K562 (cell line): ENCODE results near the gene SKAP2. TPM values are rescaled to one million over a fixed set of nuclear protein-coding genes. Genes with fewer than 3 reads are reported as not detected.

Experiments
- ATAC-seq: fragments of 200-7000 bp; cut with Tn5 transposase; 3 replicates; pipeline ENCODE4 v1.9.1; 2020; ENCODE audit warnings: moderate library complexity
- BruUV-seq: library from RNA; stranded (reverse); fragments of 400-500 nt; replicated peaks from 2 replicates; lab custom pipeline; 2021; lab: Mats Ljungman, UMichigan
- CTCF ChIA-PET: fragments of 300-600 bp; formaldehyde crosslinking; extraction: SDS; loops from one replicate; lab custom pipeline; 2021; ENCODE audit warnings: low intra/inter-chr PET ratio; lab: Yijun Ruan, JAX
- POLR2A ChIA-PET: fragments of 300-600, 350-650 bp; sonication (Branson Sonifier 250); formaldehyde crosslinking; extraction: SDS; loops from one replicate; lab custom pipeline; 2021; ENCODE audit warnings: antibody characterized with exemption, inconsistent platforms; lab: Yijun Ruan, JAX
- DNase-seq, 4 experiments: peaks; one replicate each; pipeline versions ENCODE4 v3.0.0 to v3.0.0-alpha.2; 2011 to 2018; ENCODE audit warnings: low spot score in 3 of 4, mixed read lengths in 3 of 4; ENCODE audit errors: extremely low read depth in 1 of 4
- FAIRE-seq: peaks from 2 replicates; lab custom pipeline; 2011; peaks lifted over from hg19 to GRCh38; lab: Jason Lieb, UNC
- H2AFZ ChIP-seq: 2 replicates; pipeline ENCODE4 v1.6.0; 2011; ENCODE audit warnings: low read depth, low read length, control low read depth, inconsistent platforms
- H3K27ac ChIP-seq: fragments of 200-600 bp; 3 replicates; pipeline ENCODE4 v1.8.0; 2011; ENCODE audit warnings: low read depth, mild to moderate bottlenecking, control low read depth, inconsistent platforms, low read length, moderate library complexity, mixed read lengths; ENCODE audit errors: extremely low read depth
- H3K27me3 ChIP-seq, 2 experiments: fragments of 300-600 bp in 1 of 2; 2 replicates in 1 of 2; 3 replicates in 1 of 2; pipeline versions ENCODE4 v1.6.0 to v1.8.0; 2011; ENCODE audit warnings: inconsistent platforms in 2 of 2, low read length in 2 of 2, mild to moderate bottlenecking in 1 of 2, mixed read lengths in 1 of 2, moderate library complexity in 1 of 2; ENCODE audit not compliant: control insufficient read depth in 2 of 2, insufficient read depth in 2 of 2
- H3K36me3 ChIP-seq: fragments of 300-600 bp; 3 replicates; pipeline ENCODE4 v1.8.0; 2011; ENCODE audit warnings: mild to moderate bottlenecking, low read length, inconsistent platforms; ENCODE audit not compliant: control insufficient read depth, insufficient read depth
- H3K4me1 ChIP-seq, 2 experiments: fragments of 200-600 bp in 1 of 2; replicated peaks in 1 of 2; 2 replicates in 1 of 2; 3 replicates in 1 of 2; pipeline versions ENCODE4 v1.5.1 to v1.8.0; 2011; ENCODE audit warnings: inconsistent platforms in 2 of 2, low read length in 2 of 2, mild to moderate bottlenecking in 1 of 2, mixed read lengths in 1 of 2, moderate library complexity in 1 of 2; ENCODE audit not compliant: control insufficient read depth in 2 of 2, insufficient read depth in 2 of 2
- H3K4me2 ChIP-seq: 2 replicates; pipeline ENCODE4 v1.6.1; 2011; ENCODE audit warnings: low read length, control low read depth, inconsistent platforms, mixed read lengths; ENCODE audit not compliant: insufficient read depth
- H3K4me3 ChIP-seq: fragments of 200-600 bp; sonication (generic), shearing (Covaris generic); 2 replicates; pipeline ENCODE4 v1.5.1; 2016; ENCODE audit warnings: control low read depth, inconsistent platforms
- H3K79me2 ChIP-seq: fragments of 200-600 bp; 3 replicates; pipeline ENCODE4 v1.8.0; 2011; ENCODE audit warnings: low read length, inconsistent platforms; ENCODE audit not compliant: control insufficient read depth, insufficient read depth
- H3K9ac ChIP-seq, 2 experiments: 2 replicates each; pipeline versions ENCODE4 v1.6.0 to v1.6.1; 2011; ENCODE audit warnings: low read depth in 2 of 2, low read length in 2 of 2, control low read depth in 1 of 2, inconsistent platforms in 1 of 2, mild to moderate bottlenecking in 1 of 2, mixed read lengths in 1 of 2; ENCODE audit not compliant: insufficient read depth in 1 of 2
- H3K9me1 ChIP-seq: one replicate; pipeline ENCODE4 v1.6.0; 2011; ENCODE audit warnings: inconsistent platforms, mild to moderate bottlenecking, low read length, moderate library complexity; ENCODE audit not compliant: control insufficient read depth, insufficient read depth
- H3K9me3 ChIP-seq: replicated peaks from 2 replicates; pipeline ENCODE4 v1.5.1; 2011; ENCODE audit warnings: low read depth, low read length, inconsistent platforms; ENCODE audit not compliant: control insufficient read depth, insufficient read depth
- H4K20me1 ChIP-seq: replicated peaks from 2 replicates; pipeline ENCODE4 v1.6.1; 2011; ENCODE audit warnings: low read length, inconsistent platforms, mixed read lengths; ENCODE audit not compliant: control insufficient read depth, insufficient read depth
- CBFA2T3 ChIP-seq: fragments of 450-650 bp; IDR thresholded peaks from 2 replicates; pipeline ENCODE4 v1.6.1; 2017
- CCNT2 ChIP-seq: IDR thresholded peaks from 2 replicates; pipeline ENCODE4 v1.6.1; 2011; ENCODE audit warnings: borderline replicate concordance, low read depth, mild to moderate bottlenecking, moderate library complexity, mixed read lengths, low read length; ENCODE audit not compliant: insufficient read length; ENCODE audit errors: extremely low read depth
- CTCF ChIP-seq, 3 experiments: IDR thresholded peaks in 2 of 3; conservative IDR thresholded peaks in 1 of 3; 2 replicates each; pipeline ENCODE4 v1.5.1; 2011 to 2012; ENCODE audit warnings: low read length in 3 of 3, mild to moderate bottlenecking in 3 of 3, control low read depth in 2 of 3, improper control_type of control experiment in 1 of 3, inconsistent platforms in 1 of 3, low read depth in 1 of 3, mixed read lengths in 1 of 3, moderate library complexity in 1 of 3; ENCODE audit not compliant: insufficient read depth in 2 of 3
- NKRF ChIP-seq: fragments of 450-650 bp; IDR thresholded peaks from 2 replicates; pipeline ENCODE4 v1.6.1; 2016; ENCODE audit warnings: borderline replicate concordance
- THAP7 ChIP-seq: fragments of 250-450 bp; sonication (Bioruptor Pico); IDR thresholded peaks from 2 replicates; pipeline ENCODE4 v1.5.0; 2021
- TOE1 ChIP-seq, 2 experiments: fragments of 450-650 bp in 1 of 2; sonication (generic) in 1 of 2; formaldehyde crosslinking in 1 of 2; IDR thresholded peaks; 2 replicates each; pipeline versions ENCODE4 v1.7.1 to v1.8.0; 2016 to 2022; ENCODE audit warnings: borderline replicate concordance in 2 of 2, mild to moderate bottlenecking in 2 of 2, antibody characterized with exemption in 1 of 2, inconsistent platforms in 1 of 2, low read depth in 1 of 2, missing genetic modification reagents in 1 of 2, moderate library complexity in 1 of 2
- USF1 ChIP-seq: sonication (generic); formaldehyde crosslinking; IDR thresholded peaks from 2 replicates; pipeline ENCODE4 v1.9.0; 2022; ENCODE audit warnings: mild to moderate bottlenecking, missing genetic modification reagents
- YY1 ChIP-seq, 3 experiments: IDR thresholded peaks; 2 replicates each; pipeline ENCODE4 v1.6.1; 2011; ENCODE audit warnings: low read length in 2 of 3, mild to moderate bottlenecking in 2 of 3, moderate library complexity in 2 of 3, borderline replicate concordance in 1 of 3, control low read depth in 1 of 3, low read depth in 1 of 3; ENCODE audit not compliant: insufficient read depth in 3 of 3, insufficient replicate concordance in 2 of 3, control insufficient read depth in 1 of 3, insufficient read length in 1 of 3; ENCODE audit errors: extremely low read depth in 1 of 3
- ZBTB11 ChIP-seq, 3 experiments: fragments of 200-800 bp in 1 of 3; fragments of 250-450 bp in 1 of 3; fragments of 450-650 bp in 1 of 3; sonication (Bioruptor Pico) in 1 of 3; sonication (Bioruptor generic) in 1 of 3; formaldehyde crosslinking in 1 of 3; IDR thresholded peaks; 2 replicates each; pipeline versions ENCODE4 v1.6.1 to v1.8.0; 2016 to 2022; ENCODE audit warnings: mild to moderate bottlenecking in 2 of 3, missing genetic modification characterization in 2 of 3, missing compliant biosample characterization in 1 of 3, moderate library complexity in 1 of 3
- ZNF174 ChIP-seq: fragments of 250-450 bp; sonication (Bioruptor Pico); IDR thresholded peaks from 2 replicates; pipeline ENCODE4 v1.4.0; 2020; ENCODE audit warnings: mild to moderate bottlenecking
- ZNF444 ChIP-seq: fragments of 250-450 bp; sonication (Bioruptor Pico); IDR thresholded peaks from 2 replicates; pipeline ENCODE4 v1.4.0; 2020; ENCODE audit warnings: mild to moderate bottlenecking, moderate library complexity
- WGBS: fragments of 100-300 bp; shearing (Covaris generic); methylation state at CpG from one replicate; pipeline ENCODE4 v1.1.6; 2016; ENCODE audit warnings: low coverage, mixed read lengths; ENCODE audit not compliant: insufficient coverage; ENCODE audit errors: missing lambda C conversion rate; 5-methylcytosine and 5-hydroxymethylcytosine counted together
- in situ Hi-C: fragments of 300-500 bp; cut with MboI; formaldehyde crosslinking; loops from 4 replicates; pipeline ENCODE4 v1.15.0; 2018; ENCODE audit warnings: inconsistent platforms, mixed read lengths
- intact Hi-C: fragments of 100-400 bp; cut with micrococcal nuclease; formaldehyde crosslinking; loops from 2 replicates; pipeline ENCODE4 v1.14.2; 2022
- polyA plus RNA-seq, 8 experiments: library from polyadenylated mRNA; depleted of rRNA in 4 of 8; stranded (reverse) in 5 of 8; unstranded in 3 of 8; fragments of >200 nt; fragmentation: Nextera tagmentation in 2 of 8; fragmentation: Illumina TruSeq in 1 of 8; extraction: Ambion mirVana in 2 of 8; extraction: Trizol in 1 of 8; gene quantifications; 2 replicates each; pipeline versions ENCODE4 v1.2.1 to v1.2.3, GENCODE V29; 2011 to 2014; ENCODE audit warnings: inconsistent platforms in 1 of 8, missing spikeins in 1 of 8
- total RNA-seq, 7 experiments: library from RNA; depleted of rRNA in 6 of 7; stranded (reverse); fragments of >200 nt in 6 of 7; fragmentation: Illumina TruSeq in 2 of 7; extraction: Trizol in 2 of 7; gene quantifications; 2 replicates each; pipeline versions ENCODE4 v1.2.1 to v1.2.3, GENCODE V29; 2011 to 2021; ENCODE audit warnings: low replicate concordance in 1 of 7

Gene SKAP2
- total and polyA plus RNA-seq, 9 of the 15 experiments (the other 6 are each of a cell fraction or from before 2014, with no cell fraction given): 4.2 to 11.7 (median 8.3) TPM

- CTCF ChIA-PET: interaction anchor here (0.9 kb wide), 1 partner anchor 16 kb away, joined by 3 read pairs; no protein-coding TSS in a partner anchor
- FAIRE-seq: no peak
- no peak for TF ChIP-seq THAP7 (CRISPR knock-in tag)
- TF ChIP-seq ZNF444 (CRISPR knock-in tag): no peak
- no peak for TF ChIP-seq NKRF
- TF ChIP-seq CBFA2T3: no peak
- TF ChIP-seq CCNT2: no peak
- TF ChIP-seq YY1 (IDR thresholded peaks at IDR 0.05; ENCODE audit: borderline replicate concordance in 1 of 3, control insufficient read depth in 1 of 3, extremely low read depth in 1 of 3, insufficient read depth in 3 of 3, insufficient read length in 1 of 3, insufficient replicate concordance in 2 of 3, low read depth in 1 of 3, low read length in 2 of 3): no peak
- no peak for TF ChIP-seq ZNF174 (CRISPR knock-in tag)
- TF ChIP-seq CTCF (IDR thresholded peaks at IDR 0.05 in 2 of 3, conservative IDR thresholded peaks at IDR 0.05 in 1 of 3; ENCODE audit: insufficient read depth in 2 of 3, low read depth in 1 of 3, low read length in 3 of 3): no peak
- TF ChIP-seq TOE1 (IDR thresholded peaks at IDR 0.05; ENCODE audit: borderline replicate concordance): no peak
- TF ChIP-seq TOE1 (CRISPR knock-in tag; IDR thresholded peaks at IDR 0.05; ENCODE audit: borderline replicate concordance, low read depth): no peak
- no peak for TF ChIP-seq ZBTB11 (CRISPR knock-in tag; IDR thresholded peaks at IDR 0.05)
- no peak for TF ChIP-seq USF1 (CRISPR knock-in tag)
Measured at GRCh38 chr7:26696978-26697377, 167.4 kb downstream of the SKAP2 start.

More at GRCh38 chr7:26696978-26697377, 167.4 kb downstream of the SKAP2 start:
- intact Hi-C loops: no loop called here
- in situ Hi-C loops: no loop called here
- H3K27me3 ChIP-seq: no peaks in the 10 kb centered on the region
- no peaks in the 10 kb centered on the region for H3K79me2 ChIP-seq
- H3K27ac ChIP-seq: no peak overlapping the region
- H3K36me3 ChIP-seq: no peaks in the 10 kb centered on the region
- no peak overlapping the region for H3K4me3 ChIP-seq
- no peaks in the 10 kb centered on the region for H3K9me1 ChIP-seq
- POLR2A ChIA-PET: no interaction called here
- no peaks in the 10 kb centered on the region for H3K4me1 ChIP-seq
- no TSS peak for BruUV-seq
- H3K4me2 ChIP-seq: no peak overlapping the region
- no peaks in the 10 kb centered on the region for H3K9me3 ChIP-seq
- DNase-seq (no peak), ATAC-seq (no peak)
- no peak overlapping the region for H3K9ac ChIP-seq
- WGBS: 0% methylated on average over 5 of the region's 5 CpGs
- H2AFZ ChIP-seq: no peak overlapping the region
- H4K20me1 ChIP-seq: no peaks in the 10 kb centered on the region
